HepG2 (cell line): ENCODE data around the gene CGB5. TPM values are rescaled to one million over a fixed set of nuclear protein-coding genes. Genes with fewer than 3 reads are reported as not detected.

Source experiments
- AHR ChIP-seq: IDR thresholded peaks from 2 replicates; pipeline ENCODE4 v1.6.1; 2018; ENCODE audit warnings: missing genetic modification reagents, missing compliant biosample characterization
- ATF7-NPFF ChIP-seq: sonication (generic); formaldehyde crosslinking; IDR thresholded peaks from 2 replicates; pipeline ENCODE4 v1.8.1; 2023; ENCODE audit warnings: mild to moderate bottlenecking, low read depth, missing genetic modification reagents, moderate library complexity
- GFI1 ChIP-seq: sonication (generic); formaldehyde crosslinking; IDR thresholded peaks from 2 replicates; pipeline ENCODE4 v1.5.0; 2020; ENCODE audit warnings: missing genetic modification reagents, mild to moderate bottlenecking, borderline replicate concordance
- HNF4A ChIP-seq: sonication (generic); formaldehyde crosslinking; IDR thresholded peaks from 2 replicates; pipeline ENCODE4 v1.4.0; 2020; ENCODE audit warnings: missing genetic modification reagents
- KDM5A ChIP-seq: fragments of 200-600 bp; sonication (generic); IDR thresholded peaks from 2 replicates; pipeline ENCODE4 v1.7.0; 2018; ENCODE audit warnings: antibody characterized with exemption, mild to moderate bottlenecking, low read length, borderline replicate concordance
- NFE2L1 ChIP-seq: sonication (generic); formaldehyde crosslinking; IDR thresholded peaks from 2 replicates; pipeline ENCODE4 v1.4.0; 2020; ENCODE audit warnings: missing genetic modification reagents, mild to moderate bottlenecking, borderline replicate concordance
- SNAI1 ChIP-seq: sonication (generic); formaldehyde crosslinking; IDR thresholded peaks from 2 replicates; pipeline ENCODE4 v1.5.0; 2020; ENCODE audit warnings: mild to moderate bottlenecking, missing genetic modification reagents, borderline replicate concordance
- ZBTB7A ChIP-seq: sonication (generic); formaldehyde crosslinking; IDR thresholded peaks from 2 replicates; pipeline ENCODE4 v1.8.0; 2022; ENCODE audit warnings: mild to moderate bottlenecking, missing genetic modification reagents
- ZNF563 ChIP-seq: sonication (generic); formaldehyde crosslinking; IDR thresholded peaks from 2 replicates; pipeline ENCODE4 v1.8.0; 2022; ENCODE audit warnings: mild to moderate bottlenecking, moderate library complexity, missing genetic modification reagents
- ZNF777 ChIP-seq: sonication (generic); formaldehyde crosslinking; IDR thresholded peaks from 2 replicates; pipeline ENCODE4 v1.4.0; 2020; ENCODE audit warnings: missing genetic modification reagents
- ZNF879 ChIP-seq: sonication (generic); formaldehyde crosslinking; IDR thresholded peaks from 2 replicates; pipeline ENCODE4 v1.8.1; 2023; ENCODE audit warnings: missing genetic modification reagents
- polyA plus RNA-seq, 8 experiments: library from polyadenylated mRNA; depleted of rRNA in 3 of 8; stranded (reverse) in 7 of 8; unstranded in 1 of 8; fragments of >200 nt; fragmentation: Illumina TruSeq in 4 of 8; extraction: Trizol in 4 of 8; gene quantifications; 2 replicates each; pipeline versions ENCODE4 v1.2.1 to v1.2.3, GENCODE V29; 2011 to 2016; ENCODE audit warnings: low read depth in 4 of 8, missing spikeins in 1 of 8, mixed read lengths in 1 of 8; ENCODE audit not compliant: insufficient read depth in 1 of 8
- total RNA-seq, 5 experiments: library from RNA; depleted of rRNA; stranded (reverse); fragments of >200 nt; fragmentation: Illumina TruSeq; extraction: Trizol; gene quantifications; 2 replicates each; pipeline ENCODE4 v1.2.3, GENCODE V29; 2016; ENCODE audit warnings: low read depth in 1 of 5
- TF ChIP-seq, protein P1 (sequence below): sonication (generic); formaldehyde crosslinking; IDR thresholded peaks from 2 replicates; pipeline ENCODE4 v1.4.0; 2020; ENCODE audit warnings: missing genetic modification reagents
- TF ChIP-seq, protein P2 (sequence below): sonication (generic); formaldehyde crosslinking; IDR thresholded peaks from 2 replicates; pipeline ENCODE4 v1.4.0; 2020; ENCODE audit warnings: low read depth, mild to moderate bottlenecking, missing genetic modification reagents
- TF ChIP-seq, protein P3 (sequence below): sonication (generic); formaldehyde crosslinking; IDR thresholded peaks from 2 replicates; pipeline ENCODE4 v1.4.0; 2020; ENCODE audit warnings: missing genetic modification reagents, borderline replicate concordance
- TF ChIP-seq, protein P4 (sequence below): sonication (generic); formaldehyde crosslinking; IDR thresholded peaks from 2 replicates; pipeline ENCODE4 v1.4.0; 2020; ENCODE audit warnings: mild to moderate bottlenecking, missing genetic modification reagents
- TF ChIP-seq, protein P5 (sequence below): IDR thresholded peaks from 2 replicates; pipeline ENCODE4 v1.6.1; 2016
- TF ChIP-seq, protein P6 (sequence below): sonication (generic); formaldehyde crosslinking; IDR thresholded peaks from 2 replicates; pipeline ENCODE4 v1.8.1; 2023; ENCODE audit warnings: mild to moderate bottlenecking, missing genetic modification reagents, borderline replicate concordance
- TF ChIP-seq, protein P7 (sequence below): sonication (generic); formaldehyde crosslinking; IDR thresholded peaks from 2 replicates; pipeline ENCODE4 v1.4.0; 2020; ENCODE audit warnings: mild to moderate bottlenecking, low read depth, missing genetic modification reagents

CGB5 gene
- total and polyA plus RNA-seq, 2 of the 13 experiments (the other 11 are each of a cell fraction or from before 2014, with no cell fraction given), result not detected

DNA sequence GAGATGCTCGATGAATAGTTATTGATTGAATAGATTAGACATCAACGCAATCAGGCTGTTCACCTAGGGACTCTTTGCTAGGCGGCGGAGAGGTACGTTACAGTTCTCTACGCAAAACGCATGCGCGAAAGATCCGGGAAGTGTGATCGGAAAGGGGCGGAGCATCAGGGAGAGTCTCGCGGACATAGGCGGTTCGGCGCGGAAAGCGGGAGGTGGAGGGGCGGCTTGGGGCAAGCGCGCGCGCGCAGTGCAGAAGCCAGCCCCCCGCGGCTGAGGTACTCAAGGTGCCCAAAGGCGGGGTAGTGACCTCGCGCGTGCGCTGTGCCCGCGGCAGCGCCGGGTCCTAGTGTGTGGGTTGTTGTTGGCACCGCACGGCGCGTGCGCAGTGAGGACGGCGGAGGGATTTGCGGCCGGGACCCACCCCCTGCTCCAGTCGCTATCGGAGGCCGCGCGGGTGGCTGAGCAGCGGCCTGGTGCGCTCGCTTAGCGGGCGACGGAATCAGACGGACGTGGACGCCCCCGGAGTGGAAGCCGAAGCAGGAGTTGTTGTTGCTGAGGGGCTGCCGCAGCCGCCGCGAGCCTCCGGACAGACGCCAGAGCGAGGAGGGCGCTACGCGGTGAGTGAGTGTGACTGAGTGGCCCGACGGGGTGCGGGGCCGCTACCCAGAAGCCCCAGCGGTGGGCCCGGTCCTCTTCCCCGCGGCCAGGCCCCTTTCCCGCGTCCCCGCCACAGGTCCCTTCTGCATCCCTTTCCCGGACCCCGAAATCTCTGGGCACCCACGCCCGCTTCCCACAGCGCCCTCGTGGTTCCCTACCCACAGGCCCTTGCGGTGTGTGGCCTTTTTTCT lies 41.6 kb downstream of the CGB5 start, which contains the start of gene SNRNP70 (continued):
- TF ChIP-seq ZNF563 (CRISPR knock-in tag) (peak; percentile 46), SNAI1 (peak; percentile 85; the same call in 1 of the 2 replicates), GFI1 (CRISPR knock-in tag) (peak; percentile 75; the same call in 1 of the 2 replicates), ZNF879 (peak; percentile 22; the same call in 1 of the 2 replicates), KDM5A (peak; percentile 76), ZNF777 (CRISPR knock-in tag) (peak; percentile 60), AHR (CRISPR knock-in tag) (peak; percentile 67), ZBTB7A (CRISPR knock-in tag) (peak; percentile 16; the same call in 1 of the 2 replicates), ATF7-NPFF (peak; percentile 69; the same call in 1 of the 2 replicates), NFE2L1 (CRISPR knock-in tag) (no peak), HNF4A (no peak; the same call in 1 of the 2 replicates)
- TF ChIP-seq, protein P1, sequence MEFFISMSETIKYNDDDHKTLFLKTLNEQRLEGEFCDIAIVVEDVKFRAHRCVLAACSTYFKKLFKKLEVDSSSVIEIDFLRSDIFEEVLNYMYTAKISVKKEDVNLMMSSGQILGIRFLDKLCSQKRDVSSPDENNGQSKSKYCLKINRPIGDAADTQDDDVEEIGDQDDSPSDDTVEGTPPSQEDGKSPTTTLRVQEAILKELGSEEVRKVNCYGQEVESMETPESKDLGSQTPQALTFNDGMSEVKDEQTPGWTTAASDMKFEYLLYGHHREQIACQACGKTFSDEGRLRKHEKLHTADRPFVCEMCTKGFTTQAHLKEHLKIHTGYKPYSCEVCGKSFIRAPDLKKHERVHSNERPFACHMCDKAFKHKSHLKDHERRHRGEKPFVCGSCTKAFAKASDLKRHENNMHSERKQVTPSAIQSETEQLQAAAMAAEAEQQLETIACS, result no peak
- TF ChIP-seq, protein P2, sequence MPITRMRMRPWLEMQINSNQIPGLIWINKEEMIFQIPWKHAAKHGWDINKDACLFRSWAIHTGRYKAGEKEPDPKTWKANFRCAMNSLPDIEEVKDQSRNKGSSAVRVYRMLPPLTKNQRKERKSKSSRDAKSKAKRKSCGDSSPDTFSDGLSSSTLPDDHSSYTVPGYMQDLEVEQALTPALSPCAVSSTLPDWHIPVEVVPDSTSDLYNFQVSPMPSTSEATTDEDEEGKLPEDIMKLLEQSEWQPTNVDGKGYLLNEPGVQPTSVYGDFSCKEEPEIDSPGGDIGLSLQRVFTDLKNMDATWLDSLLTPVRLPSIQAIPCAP (CRISPR knock-in tag), result no peak
- TF ChIP-seq, protein P3, sequence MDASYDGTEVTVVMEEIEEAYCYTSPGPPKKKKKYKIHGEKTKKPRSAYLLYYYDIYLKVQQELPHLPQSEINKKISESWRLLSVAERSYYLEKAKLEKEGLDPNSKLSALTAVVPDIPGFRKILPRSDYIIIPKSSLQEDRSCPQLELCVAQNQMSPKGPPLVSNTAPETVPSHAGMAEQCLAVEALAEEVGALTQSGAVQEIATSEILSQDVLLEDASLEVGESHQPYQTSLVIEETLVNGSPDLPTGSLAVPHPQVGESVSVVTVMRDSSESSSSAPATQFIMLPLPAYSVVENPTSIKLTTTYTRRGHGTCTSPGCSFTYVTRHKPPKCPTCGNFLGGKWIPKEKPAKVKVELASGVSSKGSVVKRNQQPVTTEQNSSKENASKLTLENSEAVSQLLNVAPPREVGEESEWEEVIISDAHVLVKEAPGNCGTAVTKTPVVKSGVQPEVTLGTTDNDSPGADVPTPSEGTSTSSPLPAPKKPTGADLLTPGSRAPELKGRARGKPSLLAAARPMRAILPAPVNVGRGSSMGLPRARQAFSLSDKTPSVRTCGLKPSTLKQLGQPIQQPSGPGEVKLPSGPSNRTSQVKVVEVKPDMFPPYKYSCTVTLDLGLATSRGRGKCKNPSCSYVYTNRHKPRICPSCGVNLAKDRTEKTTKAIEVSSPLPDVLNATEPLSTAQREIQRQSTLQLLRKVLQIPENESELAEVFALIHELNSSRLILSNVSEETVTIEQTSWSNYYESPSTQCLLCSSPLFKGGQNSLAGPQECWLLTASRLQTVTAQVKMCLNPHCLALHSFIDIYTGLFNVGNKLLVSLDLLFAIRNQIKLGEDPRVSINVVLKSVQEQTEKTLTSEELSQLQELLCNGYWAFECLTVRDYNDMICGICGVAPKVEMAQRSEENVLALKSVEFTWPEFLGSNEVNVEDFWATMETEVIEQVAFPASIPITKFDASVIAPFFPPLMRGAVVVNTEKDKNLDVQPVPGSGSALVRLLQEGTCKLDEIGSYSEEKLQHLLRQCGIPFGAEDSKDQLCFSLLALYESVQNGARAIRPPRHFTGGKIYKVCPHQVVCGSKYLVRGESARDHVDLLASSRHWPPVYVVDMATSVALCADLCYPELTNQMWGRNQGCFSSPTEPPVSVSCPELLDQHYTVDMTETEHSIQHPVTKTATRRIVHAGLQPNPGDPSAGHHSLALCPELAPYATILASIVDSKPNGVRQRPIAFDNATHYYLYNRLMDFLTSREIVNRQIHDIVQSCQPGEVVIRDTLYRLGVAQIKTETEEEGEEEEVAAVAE, result peak; percentile 74
- TF ChIP-seq, protein P4, sequence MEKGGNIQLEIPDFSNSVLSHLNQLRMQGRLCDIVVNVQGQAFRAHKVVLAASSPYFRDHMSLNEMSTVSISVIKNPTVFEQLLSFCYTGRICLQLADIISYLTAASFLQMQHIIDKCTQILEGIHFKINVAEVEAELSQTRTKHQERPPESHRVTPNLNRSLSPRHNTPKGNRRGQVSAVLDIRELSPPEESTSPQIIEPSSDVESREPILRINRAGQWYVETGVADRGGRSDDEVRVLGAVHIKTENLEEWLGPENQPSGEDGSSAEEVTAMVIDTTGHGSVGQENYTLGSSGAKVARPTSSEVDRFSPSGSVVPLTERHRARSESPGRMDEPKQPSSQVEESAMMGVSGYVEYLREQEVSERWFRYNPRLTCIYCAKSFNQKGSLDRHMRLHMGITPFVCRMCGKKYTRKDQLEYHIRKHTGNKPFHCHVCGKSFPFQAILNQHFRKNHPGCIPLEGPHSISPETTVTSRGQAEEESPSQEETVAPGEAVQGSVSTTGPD (CRISPR knock-in tag), result no peak
- TF ChIP-seq, protein P5, sequence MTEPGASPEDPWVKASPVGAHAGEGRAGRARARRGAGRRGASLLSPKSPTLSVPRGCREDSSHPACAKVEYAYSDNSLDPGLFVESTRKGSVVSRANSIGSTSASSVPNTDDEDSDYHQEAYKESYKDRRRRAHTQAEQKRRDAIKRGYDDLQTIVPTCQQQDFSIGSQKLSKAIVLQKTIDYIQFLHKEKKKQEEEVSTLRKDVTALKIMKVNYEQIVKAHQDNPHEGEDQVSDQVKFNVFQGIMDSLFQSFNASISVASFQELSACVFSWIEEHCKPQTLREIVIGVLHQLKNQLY (CRISPR knock-in tag), result no peak
- TF ChIP-seq, protein P6, sequence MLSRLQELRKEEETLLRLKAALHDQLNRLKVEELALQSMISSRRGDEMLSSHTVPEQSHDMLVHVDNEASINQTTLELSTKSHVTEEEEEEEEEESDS, result 0 out of 2 replicates have a peak, but pooled peaks have one; percentile 35
- TF ChIP-seq, protein P7, sequence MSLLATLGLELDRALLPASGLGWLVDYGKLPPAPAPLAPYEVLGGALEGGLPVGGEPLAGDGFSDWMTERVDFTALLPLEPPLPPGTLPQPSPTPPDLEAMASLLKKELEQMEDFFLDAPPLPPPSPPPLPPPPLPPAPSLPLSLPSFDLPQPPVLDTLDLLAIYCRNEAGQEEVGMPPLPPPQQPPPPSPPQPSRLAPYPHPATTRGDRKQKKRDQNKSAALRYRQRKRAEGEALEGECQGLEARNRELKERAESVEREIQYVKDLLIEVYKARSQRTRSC (CRISPR knock-in tag), result no peak
